GM19099 (cell line): Measurements from ENCODE around the gene ZC3H12C.

Experiments
- POLR2A ChIP-seq: IDR thresholded peaks from 3 replicates; pipeline ENCODE4 v1.6.1; 2011; ENCODE audit warnings: low read depth; ENCODE audit not compliant: insufficient read length; ENCODE audit errors: extremely low read depth

Gene ZC3H12C

GRCh38 chr11:110110854-110111253 is 17.7 kb downstream of the ZC3H12C start:
- TF ChIP-seq POLR2A, result no peak

- no peak for TF ChIP-seq POLR2A
These were observed 19.3 kb downstream of the ZC3H12C start for GRCh38 chr11:110112457-110112856.

- no peak for TF ChIP-seq POLR2A
These were observed 20.3 kb downstream of the ZC3H12C start for GRCh38 chr11:110113505-110113904.

GRCh38 chr11:110113973-110114372 is 20.8 kb downstream of the ZC3H12C start:
- TF ChIP-seq POLR2A, result no peak

- TF ChIP-seq POLR2A, result no peak
These were observed 26.1 kb downstream of the ZC3H12C start for GRCh38 chr11:110119317-110119716.

GRCh38 chr11:110121204-110121603 is 28.0 kb downstream of the ZC3H12C start:
- TF ChIP-seq POLR2A, result no peak

GRCh38 chr11:110123003-110123402 is 29.8 kb downstream of the ZC3H12C start:
- TF ChIP-seq POLR2A, result no peak

GRCh38 chr11:110124605-110125004 is 31.4 kb downstream of the ZC3H12C start:
- no peak for TF ChIP-seq POLR2A

GRCh38 chr11:110125632-110126031 is 32.4 kb downstream of the ZC3H12C start:
- no peak for TF ChIP-seq POLR2A

- no peak for TF ChIP-seq POLR2A
These were observed 33.7 kb downstream of the ZC3H12C start for GRCh38 chr11:110126936-110127335.

GRCh38 chr11:110128161-110128560 is 35.0 kb downstream of the ZC3H12C start:
- no peak for TF ChIP-seq POLR2A

GRCh38 chr11:110130642-110131238 is 37.5 kb downstream of the ZC3H12C start:
- TF ChIP-seq POLR2A, result no peak

GRCh38 chr11:110131386-110132123 is 38.4 kb downstream of the ZC3H12C start:
- TF ChIP-seq POLR2A, result no peak

GRCh38 chr11:110133160-110133559 is 40.0 kb downstream of the ZC3H12C start:
- no peak for TF ChIP-seq POLR2A

- TF ChIP-seq POLR2A, result no peak
These were observed 40.9 kb downstream of the ZC3H12C start for GRCh38 chr11:110134110-110134509.

- no peak for TF ChIP-seq POLR2A
These were observed 48.6 kb downstream of the ZC3H12C start for GRCh38 chr11:110141812-110142211.
